K562 (cell line): ENCODE measurements around the gene TRAF1.

Experiments
- ARHGAP35 ChIP-seq: fragments of 450-650 bp; IDR thresholded peaks from 2 replicates; pipeline ENCODE4 v1.6.1; 2018; ENCODE audit not compliant: partially characterized antibody
- CHD2 ChIP-seq: IDR thresholded peaks from 2 replicates; pipeline ENCODE4 v1.6.1; 2011; ENCODE audit warnings: low read depth, low read length
- SIN3A ChIP-seq, 2 experiments: fragments of 150-350 bp in 1 of 2; IDR thresholded peaks; 2 replicates each; pipeline ENCODE4 v1.6.1; 2011 to 2016; ENCODE audit warnings: borderline replicate concordance in 2 of 2, low read depth in 2 of 2, low read length in 2 of 2, mild to moderate bottlenecking in 2 of 2, moderate library complexity in 2 of 2; ENCODE audit not compliant: control insufficient read depth in 1 of 2
- ZNF644 ChIP-seq: fragments of 200-800 bp; sonication (Bioruptor generic); IDR thresholded peaks from 2 replicates; pipeline ENCODE4 v1.6.1; 2016; ENCODE audit warnings: low read depth, missing genetic modification characterization, missing compliant biosample characterization
- ZZZ3 ChIP-seq: fragments of 450-650 bp; IDR thresholded peaks from 2 replicates; pipeline ENCODE4 v1.6.1; 2016; ENCODE audit warnings: antibody characterized with exemption, mild to moderate bottlenecking, moderate library complexity
- TF ChIP-seq, protein P1 (sequence below), 3 experiments: IDR thresholded peaks in 2 of 3; conservative IDR thresholded peaks in 1 of 3; 2 replicates each; pipeline ENCODE4 v1.5.1; 2011 to 2012; ENCODE audit warnings: low read length in 3 of 3, mild to moderate bottlenecking in 3 of 3, control low read depth in 2 of 3, improper control_type of control experiment in 1 of 3, inconsistent platforms in 1 of 3, low read depth in 1 of 3, mixed read lengths in 1 of 3, moderate library complexity in 1 of 3; ENCODE audit not compliant: insufficient read depth in 2 of 3

DNA sequence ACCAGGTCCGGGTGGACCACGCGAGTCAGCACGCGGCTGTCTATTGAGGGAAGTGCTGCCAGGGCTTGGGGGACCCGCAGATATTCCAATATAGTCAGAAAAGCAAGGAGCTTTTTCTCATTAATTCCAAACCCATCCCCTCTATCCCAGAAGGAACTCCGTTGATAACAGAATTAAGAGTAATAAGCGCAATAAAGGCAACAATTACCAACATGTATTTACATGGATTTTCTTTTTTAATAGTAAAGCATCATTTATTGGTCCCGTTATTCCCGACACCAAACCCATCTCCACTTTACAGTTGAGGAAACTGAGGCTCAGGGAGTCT lies 57.3 kb downstream of the TRAF1 start:
- TF ChIP-seq ZZZ3 (no peak), ARHGAP35 (no peak), CHD2 (no peak), SIN3A (IDR thresholded peaks at IDR 0.05; ENCODE audit: borderline replicate concordance in 2 of 2, control insufficient read depth in 1 of 2, low read depth in 2 of 2, low read length in 2 of 2) (no peak), ZNF644 (tag) (no peak)
- TF ChIP-seq, protein P1, sequence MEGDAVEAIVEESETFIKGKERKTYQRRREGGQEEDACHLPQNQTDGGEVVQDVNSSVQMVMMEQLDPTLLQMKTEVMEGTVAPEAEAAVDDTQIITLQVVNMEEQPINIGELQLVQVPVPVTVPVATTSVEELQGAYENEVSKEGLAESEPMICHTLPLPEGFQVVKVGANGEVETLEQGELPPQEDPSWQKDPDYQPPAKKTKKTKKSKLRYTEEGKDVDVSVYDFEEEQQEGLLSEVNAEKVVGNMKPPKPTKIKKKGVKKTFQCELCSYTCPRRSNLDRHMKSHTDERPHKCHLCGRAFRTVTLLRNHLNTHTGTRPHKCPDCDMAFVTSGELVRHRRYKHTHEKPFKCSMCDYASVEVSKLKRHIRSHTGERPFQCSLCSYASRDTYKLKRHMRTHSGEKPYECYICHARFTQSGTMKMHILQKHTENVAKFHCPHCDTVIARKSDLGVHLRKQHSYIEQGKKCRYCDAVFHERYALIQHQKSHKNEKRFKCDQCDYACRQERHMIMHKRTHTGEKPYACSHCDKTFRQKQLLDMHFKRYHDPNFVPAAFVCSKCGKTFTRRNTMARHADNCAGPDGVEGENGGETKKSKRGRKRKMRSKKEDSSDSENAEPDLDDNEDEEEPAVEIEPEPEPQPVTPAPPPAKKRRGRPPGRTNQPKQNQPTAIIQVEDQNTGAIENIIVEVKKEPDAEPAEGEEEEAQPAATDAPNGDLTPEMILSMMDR (IDR thresholded peaks at IDR 0.05 in 2 of 3, conservative IDR thresholded peaks at IDR 0.05 in 1 of 3; ENCODE audit: insufficient read depth in 2 of 3, low read depth in 1 of 3, low read length in 3 of 3) = no peak
